ENCODE results near the gene PRPF40B. TPM values are rescaled to one million over a fixed set of nuclear protein-coding genes. Genes with fewer than 3 reads are reported as not detected.

The PRPF40B gene
- total RNA-seq, 1 experiment from 2014 or later, result 27.5 TPM

DNA sequence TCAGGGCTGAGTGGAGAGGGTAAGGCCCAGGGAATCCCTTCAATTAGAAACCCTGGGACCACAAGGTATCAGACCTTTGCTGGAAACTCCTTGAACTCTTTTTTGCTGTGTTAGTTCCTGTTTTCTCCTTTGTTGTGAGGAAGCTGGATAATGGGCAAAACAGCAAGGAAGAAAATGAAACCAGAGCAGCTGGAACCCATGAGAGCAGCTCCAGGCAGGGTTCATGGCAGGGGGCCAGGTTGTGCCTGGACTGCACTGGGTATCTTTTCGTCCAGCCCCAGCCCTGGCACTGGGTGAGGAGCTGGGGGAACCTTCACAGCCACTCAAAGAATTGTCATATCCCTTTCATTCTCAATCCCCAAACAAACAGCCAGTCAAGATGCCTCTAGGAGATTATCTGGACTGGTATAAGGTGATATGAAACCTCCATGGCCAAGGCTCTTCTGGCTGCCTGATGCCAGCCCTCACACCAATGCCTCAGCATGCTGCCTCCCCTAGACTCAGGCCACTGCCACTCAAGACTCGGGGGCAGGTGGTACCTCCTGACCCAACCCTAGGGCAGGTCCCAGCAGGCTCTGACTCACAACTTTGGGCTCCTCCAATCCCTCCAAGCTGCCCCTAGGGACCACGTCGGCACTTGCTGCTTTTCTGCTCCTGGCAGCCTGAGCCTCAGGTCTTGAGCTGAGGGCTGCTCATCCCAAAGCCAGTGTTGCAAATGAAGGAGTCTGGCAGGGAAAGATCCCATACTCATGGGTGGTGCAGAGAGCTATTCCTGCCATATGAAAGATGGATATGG is 34.4 kb upstream of the PRPF40B start:
- H3K36me3 ChIP-seq (ENCODE audit: low read depth), result no peaks in the 10 kb centered on the region
- no peak overlapping the region for H3K4me2 ChIP-seq
- no peaks in the 10 kb centered on the region for H3K4me1 ChIP-seq (replicated peaks; ENCODE audit: insufficient read depth)
- H4K20me1 ChIP-seq (ENCODE audit: insufficient read depth), result no peaks in the 10 kb centered on the region
- H3K79me2 ChIP-seq (ENCODE audit: low read depth), result no peaks in the 10 kb centered on the region
- no peaks in the 10 kb centered on the region for H3F3A ChIP-seq (ENCODE audit: insufficient read depth, low read depth)
- H3K9me3 ChIP-seq (ENCODE audit: insufficient read depth, low read depth), result no peaks in the 10 kb centered on the region
- intact Hi-C loops (cut with micrococcal nuclease; ENCODE audit: unreplicated experiment), result no loop called here
- H3K4me3 ChIP-seq, result no peak overlapping the region
- TF ChIP-seq EZH2 (IDR thresholded peaks at IDR 0.05; ENCODE audit: low read depth) (no peak), CTCF (conservative IDR thresholded peaks at IDR 0.05) (no peak)
- BruUV-seq (replicated peaks), result no TSS peak
- no peak overlapping the region for H3K27ac ChIP-seq
- no peaks in the 10 kb centered on the region for H3K27me3 ChIP-seq (ENCODE audit: insufficient read depth, low read depth)
- no peak overlapping the region for H2AFZ ChIP-seq
- CTCF ChIA-PET, result no interaction called here
- POLR2A ChIA-PET (ENCODE audit: unreplicated experiment), result no interaction called here
- DNase-seq, result no peak
- no peaks in the 10 kb centered on the region for H3K9me2 ChIP-seq (ENCODE audit: insufficient read depth)

DNA sequence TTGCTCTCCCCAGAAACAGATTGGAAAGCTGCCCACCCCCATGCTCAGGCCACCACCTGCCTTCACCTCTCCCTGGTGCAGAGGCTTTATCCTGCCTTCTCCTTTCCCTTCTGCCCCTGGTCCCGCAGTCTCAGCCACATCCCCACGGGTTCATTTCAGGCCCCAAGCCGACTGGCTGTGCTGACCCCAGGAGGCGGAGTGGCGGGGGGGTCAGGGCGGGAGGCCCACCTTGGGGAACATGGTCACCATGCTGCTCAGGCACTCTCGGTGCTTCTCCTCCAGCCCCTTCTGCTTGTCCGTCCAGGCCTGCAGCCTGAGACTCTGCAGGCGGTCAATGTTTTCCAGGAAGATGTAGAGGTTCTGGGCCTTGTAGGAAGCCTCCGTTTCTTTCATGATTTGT is 24.8 kb upstream of the PRPF40B start:
- ChIA-PET CTCF (no interaction called here), POLR2A (ENCODE audit: unreplicated experiment) (interaction anchor here (0.6 kb wide), 1 partner anchor 321 kb away, joined by 4 read pairs; no protein-coding TSS in a partner anchor)
- H3K27me3 ChIP-seq (ENCODE audit: insufficient read depth, low read depth), result no peaks in the 10 kb centered on the region
- intact Hi-C loops (cut with micrococcal nuclease; ENCODE audit: unreplicated experiment), result no loop called here
- no peak overlapping the region for H3K27ac ChIP-seq
- no peaks in the 10 kb centered on the region for H3K36me3 ChIP-seq (ENCODE audit: low read depth)
- H4K20me1 ChIP-seq (ENCODE audit: insufficient read depth), result no peaks in the 10 kb centered on the region; the same call in 1 of the 2 replicates
- no peak overlapping the region for H2AFZ ChIP-seq
- TF ChIP-seq CTCF (conservative IDR thresholded peaks at IDR 0.05), result no peak
- H3K79me2 ChIP-seq (ENCODE audit: low read depth), result no peaks in the 10 kb centered on the region
- no peaks in the 10 kb centered on the region for H3K4me1 ChIP-seq (replicated peaks; ENCODE audit: insufficient read depth)
- no peak for DNase-seq
- no peak overlapping the region for H3K4me3 ChIP-seq
- H3K9me2 ChIP-seq (ENCODE audit: insufficient read depth), result no peaks in the 10 kb centered on the region
- no TSS peak for BruUV-seq (replicated peaks)
- no peaks in the 10 kb centered on the region for H3K9me3 ChIP-seq (ENCODE audit: insufficient read depth, low read depth)
- H3F3A ChIP-seq (ENCODE audit: insufficient read depth, low read depth), result no peaks in the 10 kb centered on the region
- no peak overlapping the region for H3K4me2 ChIP-seq

DNA sequence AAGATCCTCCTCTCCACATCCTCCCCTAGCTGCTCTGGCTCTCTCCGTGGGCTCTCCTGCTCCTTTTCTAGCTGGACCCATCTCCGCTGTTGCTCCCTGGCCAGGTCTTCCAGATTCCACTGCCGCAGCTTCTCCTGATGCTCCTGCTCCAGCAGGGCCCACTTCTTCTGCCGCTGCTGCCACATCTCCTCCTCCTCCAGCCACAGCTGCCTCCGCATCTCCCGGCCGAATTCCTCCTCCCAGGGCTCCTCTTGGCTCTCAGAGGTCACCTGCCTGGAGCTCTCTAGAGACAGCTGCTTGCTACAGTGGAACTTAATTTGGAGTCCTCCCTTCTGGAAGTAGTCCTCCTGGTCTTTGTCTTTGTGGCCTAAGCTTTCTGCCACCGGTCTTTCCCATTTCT is 23.4 kb upstream of the PRPF40B start:
- Histone ChIP-seq H3K36me3 (ENCODE audit: low read depth) (no peaks in the 10 kb centered on the region), H3K4me2 (no peak overlapping the region), H3K79me2 (ENCODE audit: low read depth) (no peaks in the 10 kb centered on the region), H3K9me3 (ENCODE audit: insufficient read depth, low read depth) (no peaks in the 10 kb centered on the region), H4K20me1 (ENCODE audit: insufficient read depth) (no peaks in the 10 kb centered on the region; the same call in 1 of the 2 replicates), H3K27ac (no peak overlapping the region), H3K4me1 (replicated peaks; ENCODE audit: insufficient read depth) (no peaks in the 10 kb centered on the region), H3K4me3 (no peak overlapping the region), H3K9me2 (ENCODE audit: insufficient read depth) (no peaks in the 10 kb centered on the region), H3F3A (ENCODE audit: insufficient read depth, low read depth) (no peaks in the 10 kb centered on the region), H2AFZ (no peak overlapping the region), H3K27me3 (ENCODE audit: insufficient read depth, low read depth) (no peaks in the 10 kb centered on the region)
- BruUV-seq (replicated peaks), result no TSS peak
- CTCF ChIA-PET, result no interaction called here
- no peak for DNase-seq
- TF ChIP-seq CTCF (conservative IDR thresholded peaks at IDR 0.05), result no peak
- intact Hi-C loops (cut with micrococcal nuclease; ENCODE audit: unreplicated experiment), result no loop called here
- POLR2A ChIA-PET (ENCODE audit: unreplicated experiment), result no interaction called here
